ENCODE measurements around the gene SDHAF1.

Gene SDHAF1

GRCh38 chr19:36043952-36044351, 49.0 kb downstream of the SDHAF1 start:
- TF ChIP-seq TCF4 (CRISPR knock-in tag; IDR thresholded peaks at IDR 0.05; ENCODE audit: borderline replicate concordance) (no peak), ZNF8 (CRISPR knock-in tag; IDR thresholded peaks at IDR 0.05) (no peak), ZC3H10 (CRISPR knock-in tag; IDR thresholded peaks at IDR 0.05) (no peak), ZNF565 (CRISPR knock-in tag; conservative IDR thresholded peaks at IDR 0.05; ENCODE audit: low read depth) (no peak), ZNF70 (CRISPR knock-in tag; IDR thresholded peaks at IDR 0.05) (no peak)
- TF ChIP-seq, protein P1, sequence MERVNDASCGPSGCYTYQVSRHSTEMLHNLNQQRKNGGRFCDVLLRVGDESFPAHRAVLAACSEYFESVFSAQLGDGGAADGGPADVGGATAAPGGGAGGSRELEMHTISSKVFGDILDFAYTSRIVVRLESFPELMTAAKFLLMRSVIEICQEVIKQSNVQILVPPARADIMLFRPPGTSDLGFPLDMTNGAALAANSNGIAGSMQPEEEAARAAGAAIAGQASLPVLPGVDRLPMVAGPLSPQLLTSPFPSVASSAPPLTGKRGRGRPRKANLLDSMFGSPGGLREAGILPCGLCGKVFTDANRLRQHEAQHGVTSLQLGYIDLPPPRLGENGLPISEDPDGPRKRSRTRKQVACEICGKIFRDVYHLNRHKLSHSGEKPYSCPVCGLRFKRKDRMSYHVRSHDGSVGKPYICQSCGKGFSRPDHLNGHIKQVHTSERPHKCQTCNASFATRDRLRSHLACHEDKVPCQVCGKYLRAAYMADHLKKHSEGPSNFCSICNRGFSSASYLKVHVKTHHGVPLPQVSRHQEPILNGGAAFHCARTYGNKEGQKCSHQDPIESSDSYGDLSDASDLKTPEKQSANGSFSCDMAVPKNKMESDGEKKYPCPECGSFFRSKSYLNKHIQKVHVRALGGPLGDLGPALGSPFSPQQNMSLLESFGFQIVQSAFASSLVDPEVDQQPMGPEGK (CRISPR knock-in tag; IDR thresholded peaks at IDR 0.05; ENCODE audit: borderline replicate concordance) = no peak
- ATAC-seq = no peak

Measured in SK-N-SH treated with all-trans-retinoic acid at 6 μM for 48 hours (cell line).